Vagina (tissue), 2 donors: Measurements from ENCODE around the gene CPPED1.

Experiments used
- POLR2A ChIP-seq, 2 donors: fragments of 450-650 bp; IDR thresholded peaks; one replicate each; pipeline ENCODE4 v1.6.1; 2017; ENCODE audit warnings: antibody characterized with exemption in 2 of 2, mild to moderate bottlenecking in 2 of 2, moderate library complexity in 2 of 2
- POLR2AphosphoS5 ChIP-seq, 2 donors: sonication (generic); formaldehyde crosslinking; IDR thresholded peaks; one replicate each; pipeline ENCODE4 v1.9.0; 2017; ENCODE audit warnings: antibody characterized with exemption in 2 of 2, mild to moderate bottlenecking in 2 of 2, low read depth in 1 of 2; ENCODE audit not compliant: insufficient read depth in 1 of 2
- TF ChIP-seq, protein P1 (sequence below), 3 experiments: fragments of 450-650 bp in 2 of 3; fragments of 200-600 bp in 1 of 3; sonication (generic) in 1 of 3; IDR thresholded peaks; one replicate each; pipeline ENCODE4 v1.5.1; 2017 to 2019; ENCODE audit warnings: antibody characterized with exemption in 3 of 3, mild to moderate bottlenecking in 2 of 3, moderate library complexity in 2 of 3

GRCh38 chr16:12802661-12803060 lies 1.0 kb downstream of the CPPED1 start:
- TF ChIP-seq, protein P1, sequence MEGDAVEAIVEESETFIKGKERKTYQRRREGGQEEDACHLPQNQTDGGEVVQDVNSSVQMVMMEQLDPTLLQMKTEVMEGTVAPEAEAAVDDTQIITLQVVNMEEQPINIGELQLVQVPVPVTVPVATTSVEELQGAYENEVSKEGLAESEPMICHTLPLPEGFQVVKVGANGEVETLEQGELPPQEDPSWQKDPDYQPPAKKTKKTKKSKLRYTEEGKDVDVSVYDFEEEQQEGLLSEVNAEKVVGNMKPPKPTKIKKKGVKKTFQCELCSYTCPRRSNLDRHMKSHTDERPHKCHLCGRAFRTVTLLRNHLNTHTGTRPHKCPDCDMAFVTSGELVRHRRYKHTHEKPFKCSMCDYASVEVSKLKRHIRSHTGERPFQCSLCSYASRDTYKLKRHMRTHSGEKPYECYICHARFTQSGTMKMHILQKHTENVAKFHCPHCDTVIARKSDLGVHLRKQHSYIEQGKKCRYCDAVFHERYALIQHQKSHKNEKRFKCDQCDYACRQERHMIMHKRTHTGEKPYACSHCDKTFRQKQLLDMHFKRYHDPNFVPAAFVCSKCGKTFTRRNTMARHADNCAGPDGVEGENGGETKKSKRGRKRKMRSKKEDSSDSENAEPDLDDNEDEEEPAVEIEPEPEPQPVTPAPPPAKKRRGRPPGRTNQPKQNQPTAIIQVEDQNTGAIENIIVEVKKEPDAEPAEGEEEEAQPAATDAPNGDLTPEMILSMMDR (IDR thresholded peaks at IDR 0.05): no peak
- TF ChIP-seq POLR2A (IDR thresholded peaks at IDR 0.05) (no peak), POLR2AphosphoS5 (IDR thresholded peaks at IDR 0.05; ENCODE audit: insufficient read depth in 1 of 2, low read depth in 1 of 2) (no peak)
